ENCODE results near the gene ZNF593.

Gene ZNF593

GRCh38 chr1:26210147-26210870, 40.6 kb downstream of the ZNF593 start:
- DNase-seq (ENCODE audit: low read depth) = no peak

GRCh38 chr1:26212726-26213125, 43.0 kb downstream of the ZNF593 start:
- no peak for DNase-seq (ENCODE audit: low read depth)

GRCh38 chr1:26213335-26213905, 43.7 kb downstream of the ZNF593 start:
- DNase-seq (ENCODE audit: low read depth) = no peak

GRCh38 chr1:26215246-26215645, 45.5 kb downstream of the ZNF593 start:
- DNase-seq (ENCODE audit: low read depth) = no peak

GRCh38 chr1:26218906-26219494, 49.3 kb downstream of the ZNF593 start:
- no peak for DNase-seq (ENCODE audit: low read depth)
